Keratinocyte (primary cell): Measurements from ENCODE around the gene AJM1. TPM values are rescaled to one million over a fixed set of nuclear protein-coding genes. Genes with fewer than 3 reads are reported as not detected.

ENCODE experiments used
- DNase-seq: peaks from one replicate; pipeline ENCODE4 v3.0.0-alpha.2; 2011; ENCODE audit warnings: low read depth, missing footprints, low spot score
- FAIRE-seq: peaks from 2 replicates; lab custom pipeline; 2011; peaks lifted over from hg19 to GRCh38; lab: Jason Lieb, UNC
- H2AFZ ChIP-seq: 2 replicates; pipeline ENCODE4 v1.6.0; 2012; ENCODE audit warnings: low read length, control low read depth, inconsistent platforms; ENCODE audit not compliant: control insufficient read depth
- H3K27ac ChIP-seq: 2 replicates; pipeline ENCODE4 v1.5.1; 2011; ENCODE audit warnings: low read length; ENCODE audit not compliant: control insufficient read depth, insufficient read depth
- H3K27me3 ChIP-seq: 3 replicates; pipeline ENCODE4 v1.6.0; 2011; ENCODE audit warnings: low read length; ENCODE audit not compliant: control insufficient read depth, insufficient read depth; ENCODE audit errors: extremely low read depth
- H3K36me3 ChIP-seq, 2 experiments: 2 replicates in 1 of 2; 3 replicates in 1 of 2; pipeline ENCODE4 v1.5.1; 2011; ENCODE audit warnings: low read length in 2 of 2, mild to moderate bottlenecking in 1 of 2; ENCODE audit not compliant: control insufficient read depth in 2 of 2, insufficient read depth in 2 of 2; ENCODE audit errors: extremely low read depth in 1 of 2
- H3K4me1 ChIP-seq: 3 replicates; pipeline ENCODE4 v1.5.1; 2011; ENCODE audit warnings: low read length; ENCODE audit not compliant: control insufficient read depth, insufficient read depth; ENCODE audit errors: extremely low read depth
- H3K4me2 ChIP-seq: 3 replicates; pipeline ENCODE4 v1.6.0; 2011; ENCODE audit warnings: low read depth, low read length; ENCODE audit not compliant: control insufficient read depth, insufficient read depth; ENCODE audit errors: extremely low read depth
- H3K4me3 ChIP-seq, 3 experiments: fragments of 200-600 bp in 1 of 3; sonication (generic) in 1 of 3; 2 replicates in 2 of 3; 3 replicates in 1 of 3; pipeline ENCODE4 v1.5.1; 2011 to 2016; ENCODE audit warnings: low read length in 3 of 3, mild to moderate bottlenecking in 3 of 3, control low read depth in 2 of 3, inconsistent platforms in 1 of 3, low read depth in 1 of 3, mixed read lengths in 1 of 3, mixed run types in 1 of 3, moderate library complexity in 1 of 3; ENCODE audit not compliant: control insufficient read depth in 2 of 3, insufficient read depth in 2 of 3; ENCODE audit errors: extremely low read depth in 1 of 3
- H3K79me2 ChIP-seq: 2 replicates; pipeline ENCODE4 v1.6.0; 2012; ENCODE audit warnings: low read length; ENCODE audit not compliant: control insufficient read depth, insufficient read depth
- H3K9ac ChIP-seq: 3 replicates; pipeline ENCODE4 v1.6.0; 2011; ENCODE audit warnings: low read length; ENCODE audit not compliant: control insufficient read depth, insufficient read depth; ENCODE audit errors: extremely low read depth
- H3K9me1 ChIP-seq: 3 replicates; pipeline ENCODE4 v1.6.0; 2011; ENCODE audit warnings: low read length; ENCODE audit not compliant: control insufficient read depth, insufficient read depth; ENCODE audit errors: extremely low read depth
- H3K9me3 ChIP-seq: 2 replicates; pipeline ENCODE4 v1.5.1; 2012; ENCODE audit warnings: low read depth, low read length; ENCODE audit not compliant: control insufficient read depth
- H4K20me1 ChIP-seq: 3 replicates; pipeline ENCODE4 v1.6.0; 2011; ENCODE audit warnings: low read length; ENCODE audit not compliant: control insufficient read depth, insufficient read depth; ENCODE audit errors: extremely low read depth
- CTCF ChIP-seq, 3 experiments: IDR thresholded peaks in 1 of 3; conservative IDR thresholded peaks in 1 of 3; optimal IDR thresholded peaks in 1 of 3; 2 replicates in 2 of 3; 3 replicates in 1 of 3; pipeline versions ENCODE3 to v1.5.1; 2011; ENCODE audit warnings: low read length in 3 of 3, mild to moderate bottlenecking in 3 of 3, moderate library complexity in 2 of 3, control low read depth in 1 of 3, inconsistent platforms in 1 of 3; ENCODE audit not compliant: insufficient read depth in 2 of 3; ENCODE audit errors: extremely low read depth in 1 of 3
- EZH2 ChIP-seq: IDR thresholded peaks from one replicate; pipeline ENCODE4 v1.6.1; 2012; ENCODE audit warnings: inconsistent platforms, mild to moderate bottlenecking, low read length, moderate library complexity
- dilution Hi-C: fragments of 300-500 bp; cut with MboI; formaldehyde crosslinking; loops from one replicate; pipeline ENCODE4 v1.7.0; 2020; ENCODE audit warnings: low sequenced_read_pairs; ENCODE audit not compliant: extremely low pct_ligation_motif_present
- polyA plus RNA-seq, 5 experiments: library from polyadenylated mRNA; depleted of rRNA in 3 of 5; stranded (reverse) in 3 of 5; stranded (forward) in 1 of 5; unstranded in 1 of 5; fragments of >200 nt; gene quantifications; 1 replicate in 1 of 5; 2 replicates in 3 of 5; 3 replicates in 1 of 5; pipeline versions ENCODE4 v1.2.1 to v1.2.3, GENCODE V29; 2011 to 2012; ENCODE audit warnings: missing spikeins in 2 of 5, low read depth in 1 of 5, low replicate concordance in 1 of 5

Gene AJM1
- polyA plus RNA-seq, 1 donor (not counting 4 experiments of a cell fraction or from before 2014, with no cell fraction given): 0.12 TPM

GRCh38 chr9:136867480-136867879 is 25.2 kb downstream of the AJM1 start:
- no peak for TF ChIP-seq EZH2
- no peak for TF ChIP-seq CTCF (optimal IDR thresholded peaks at IDR 0.05 in 1 of 3, IDR thresholded peaks at IDR 0.05 in 1 of 3, conservative IDR thresholded peaks at IDR 0.05 in 1 of 3; ENCODE audit: extremely low read depth in 1 of 3, insufficient read depth in 2 of 3, low read length in 3 of 3)
- Histone ChIP-seq H3K9ac (no peak overlapping the region), H3K9me1 (no peaks in the 10 kb centered on the region), H3K27me3 (no peaks in the 10 kb centered on the region), H3K4me1 (peaks cover 2% of the 10 kb centered on the region), H3K4me3 (no peak overlapping the region), H3K9me3 (no peaks in the 10 kb centered on the region), H3K4me2 (no peak overlapping the region), H3K79me2 (peaks cover 21% of the 10 kb centered on the region), H4K20me1 (peaks cover 3% of the 10 kb centered on the region), H2AFZ (no peak overlapping the region), H3K27ac (no peak overlapping the region), H3K36me3 (peaks cover 12% of the 10 kb centered on the region in 2 experiments)
- FAIRE-seq: no peak
- dilution Hi-C loops: no loop called here
- DNase-seq: no peak

- H3K36me3 ChIP-seq: peaks cover 9 to 10% of the 10 kb centered on the region in 2 experiments
- no peak overlapping the region for H3K27ac ChIP-seq
- FAIRE-seq: no peak
- no peak overlapping the region for H3K9ac ChIP-seq
- TF ChIP-seq CTCF (optimal IDR thresholded peaks at IDR 0.05 in 1 of 3, IDR thresholded peaks at IDR 0.05 in 1 of 3, conservative IDR thresholded peaks at IDR 0.05 in 1 of 3; ENCODE audit: extremely low read depth in 1 of 3, insufficient read depth in 2 of 3, low read length in 3 of 3): no peak
- TF ChIP-seq EZH2: no peak
- peaks cover 2% of the 10 kb centered on the region for H3K4me1 ChIP-seq
- H2AFZ ChIP-seq: no peak overlapping the region
- no peak overlapping the region for H3K4me3 ChIP-seq
- H3K4me2 ChIP-seq: no peak overlapping the region
- H3K27me3 ChIP-seq: no peaks in the 10 kb centered on the region
- dilution Hi-C loops: no loop called here
- no peaks in the 10 kb centered on the region for H3K9me1 ChIP-seq
- H3K79me2 ChIP-seq: peaks cover 21% of the 10 kb centered on the region
- DNase-seq: no peak
- H3K9me3 ChIP-seq: no peaks in the 10 kb centered on the region
- H4K20me1 ChIP-seq: peaks cover 3% of the 10 kb centered on the region
Observed at GRCh38 chr9:136867917-136868316, 25.6 kb downstream of the AJM1 start.
